Smooth muscle cell of the brain vasculature (primary cell): ENCODE data around the gene CACHD1.
"Not testable (repeated sequence)": the region's sequence is repeated elsewhere in the genome, so short reads cannot be mapped to it uniquely, and the experiment has no call there.

Experiments
- DNase-seq: peaks from one replicate; pipeline ENCODE4 v3.0.0-alpha.2; 2012; ENCODE audit warnings: low read depth, low spot score

Gene CACHD1

DNA sequence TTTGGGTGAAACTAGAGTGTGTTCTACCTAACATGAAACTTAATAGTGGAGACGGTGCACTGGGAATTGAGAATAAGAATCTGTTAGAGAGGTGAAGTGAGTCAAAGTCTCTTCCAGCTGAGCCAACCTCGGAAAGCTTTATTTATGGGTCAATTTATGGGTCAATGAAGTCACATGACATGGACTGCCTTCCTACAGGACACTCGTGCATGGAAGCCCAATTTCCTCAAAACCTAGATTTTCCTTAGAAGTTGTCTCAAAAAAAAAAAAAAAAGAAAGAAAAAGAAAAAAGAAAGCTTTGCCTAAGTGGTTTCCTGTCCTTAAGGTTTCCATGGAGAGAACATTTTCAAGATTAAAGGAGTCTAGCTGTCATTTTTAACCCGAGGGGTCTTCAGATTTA is 26.7 kb downstream of the CACHD1 start:
- no peak for DNase-seq

GRCh38 chr1:64497088-64497883 is 27.4 kb downstream of the CACHD1 start:
- no peak for DNase-seq

DNA sequence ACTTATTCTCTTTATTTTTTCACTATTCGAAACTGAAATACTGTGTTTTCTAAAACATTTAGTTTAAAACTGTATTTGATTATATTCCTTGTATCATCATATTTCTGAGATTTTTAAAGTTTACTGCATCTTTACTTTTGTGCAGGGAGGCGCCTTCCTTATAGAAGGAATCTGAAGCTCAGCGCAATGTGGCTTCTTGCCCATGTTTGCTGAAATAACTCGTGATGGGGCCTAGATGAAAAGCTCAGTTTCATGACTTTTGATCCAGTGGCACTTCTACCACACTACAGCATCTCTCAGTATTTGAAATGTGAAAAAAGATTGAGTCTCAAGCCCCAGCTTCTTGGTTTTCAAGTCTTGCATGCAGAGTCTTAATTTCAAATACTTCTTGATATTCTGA is 28.4 kb downstream of the CACHD1 start:
- DNase-seq = no peak

DNA sequence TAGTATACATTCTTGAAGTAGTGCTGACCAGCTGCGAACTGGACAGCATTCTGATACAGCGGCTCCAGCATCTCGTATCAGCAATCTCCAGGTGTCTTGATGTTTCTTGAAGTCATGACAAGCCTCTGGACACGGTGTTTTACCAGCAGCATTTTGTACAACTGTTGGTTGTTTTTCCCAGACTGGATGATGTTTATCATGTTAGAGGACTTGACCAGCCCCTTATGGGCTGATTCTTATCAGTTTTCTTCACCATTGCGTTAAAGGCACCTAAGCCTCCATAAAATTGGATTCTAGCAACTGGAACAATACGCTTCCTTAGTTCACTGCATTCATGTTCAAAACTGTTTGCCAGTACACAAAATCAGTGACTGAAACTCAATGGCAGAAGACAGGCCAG is 29.1 kb downstream of the CACHD1 start:
- DNase-seq = no peak

GRCh38 chr1:64499966-64500365 is 30.0 kb downstream of the CACHD1 start:
- DNase-seq = no peak

- DNase-seq = no peak
Observed at GRCh38 chr1:64502083-64502482, 32.2 kb downstream of the CACHD1 start.

GRCh38 chr1:64502931-64503330 is 33.0 kb downstream of the CACHD1 start:
- DNase-seq = no peak

- DNase-seq = no peak
Observed at GRCh38 chr1:64505232-64505943, 35.5 kb downstream of the CACHD1 start.

- DNase-seq = no peak
Observed at GRCh38 chr1:64505944-64506655, 36.2 kb downstream of the CACHD1 start.

GRCh38 chr1:64508629-64509028 is 38.7 kb downstream of the CACHD1 start:
- no peak for DNase-seq

DNA sequence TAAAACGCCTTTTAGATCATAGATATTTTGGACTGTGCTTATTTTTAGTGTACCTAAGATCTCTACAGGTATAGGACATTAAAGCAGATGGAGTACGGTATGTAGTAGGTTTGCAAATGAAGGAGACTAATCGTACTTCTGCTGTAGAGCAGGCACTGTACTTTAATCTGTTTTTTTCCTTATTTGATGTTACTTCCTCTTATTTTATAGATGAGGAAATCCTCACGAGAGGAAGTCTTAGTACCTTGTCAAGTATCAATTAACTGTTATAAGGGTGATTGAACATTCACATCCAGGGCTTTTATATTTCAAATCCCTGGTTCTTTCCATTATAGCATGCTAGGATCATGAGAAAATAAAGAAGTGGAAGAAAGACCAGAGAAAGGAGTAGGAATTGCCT is 41.1 kb downstream of the CACHD1 start:
- DNase-seq = no peak

GRCh38 chr1:64512206-64512605 is 42.3 kb downstream of the CACHD1 start:
- not testable (repeated sequence) for DNase-seq

DNA sequence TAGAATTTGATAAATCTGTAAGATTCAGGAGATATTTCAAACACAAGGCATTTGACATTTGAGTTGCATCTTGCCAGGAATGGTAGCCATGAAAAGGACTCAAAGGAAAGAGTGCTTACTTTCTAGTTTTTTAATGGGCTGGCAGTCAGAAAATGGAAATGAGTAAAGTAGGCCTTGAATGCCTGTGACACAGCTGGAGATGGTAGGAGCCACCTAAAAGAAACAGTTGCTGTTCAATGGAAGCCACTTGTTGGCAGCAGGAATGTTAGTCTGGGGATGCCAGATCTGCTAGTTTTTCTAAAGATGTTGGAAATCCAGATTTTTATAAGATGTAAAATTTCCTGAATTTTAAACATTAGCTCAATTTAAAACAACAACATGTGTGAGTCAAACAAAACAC is 43.6 kb downstream of the CACHD1 start:
- DNase-seq = no peak

GRCh38 chr1:64514197-64514765 is 44.4 kb downstream of the CACHD1 start:
- DNase-seq = no peak

- DNase-seq = no peak
Observed at GRCh38 chr1:64515427-64515826, 45.5 kb downstream of the CACHD1 start.

DNA sequence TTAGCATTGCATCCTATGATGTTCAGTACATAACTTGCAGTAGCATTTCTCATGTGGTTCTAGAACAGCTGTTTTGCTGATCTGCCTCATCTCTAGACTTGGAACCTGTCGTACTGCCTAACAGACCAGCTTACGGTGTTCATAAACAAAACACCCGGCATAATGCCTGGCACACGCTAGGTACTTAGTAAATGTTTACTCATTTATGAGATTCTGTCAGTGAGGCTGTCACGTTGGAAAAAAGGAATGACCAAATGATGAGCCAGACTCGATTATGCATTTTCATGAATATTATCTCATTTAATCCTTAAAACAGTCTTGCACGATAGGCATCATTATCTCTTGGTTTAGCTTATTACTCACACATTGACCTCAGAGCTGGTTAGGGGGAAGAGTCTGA is 46.4 kb downstream of the CACHD1 start:
- DNase-seq = no peak

- DNase-seq = no peak
Observed at GRCh38 chr1:64516803-64517568, 47.1 kb downstream of the CACHD1 start.

DNA sequence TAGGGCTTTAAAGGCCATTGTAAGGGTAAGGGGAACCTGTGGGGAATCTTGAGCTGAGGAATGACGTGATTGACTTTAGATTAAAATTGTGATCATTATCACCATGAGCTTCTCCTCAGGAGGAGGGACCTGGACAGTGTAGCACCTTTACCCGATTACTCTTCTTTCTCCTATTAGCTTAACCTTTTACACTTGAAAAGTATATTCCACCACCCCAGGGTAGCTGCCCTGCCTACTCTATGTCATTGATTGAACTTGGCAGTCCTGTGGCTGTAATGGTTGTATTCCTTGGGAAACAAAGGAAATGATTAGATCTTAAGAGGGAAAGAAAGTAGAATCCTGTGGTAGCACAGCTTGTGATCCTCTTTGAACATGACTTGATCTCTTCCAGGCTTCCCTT is 47.7 kb downstream of the CACHD1 start:
- no peak for DNase-seq

- no peak for DNase-seq
Observed at GRCh38 chr1:64518692-64519481, 49.0 kb downstream of the CACHD1 start.

DNA sequence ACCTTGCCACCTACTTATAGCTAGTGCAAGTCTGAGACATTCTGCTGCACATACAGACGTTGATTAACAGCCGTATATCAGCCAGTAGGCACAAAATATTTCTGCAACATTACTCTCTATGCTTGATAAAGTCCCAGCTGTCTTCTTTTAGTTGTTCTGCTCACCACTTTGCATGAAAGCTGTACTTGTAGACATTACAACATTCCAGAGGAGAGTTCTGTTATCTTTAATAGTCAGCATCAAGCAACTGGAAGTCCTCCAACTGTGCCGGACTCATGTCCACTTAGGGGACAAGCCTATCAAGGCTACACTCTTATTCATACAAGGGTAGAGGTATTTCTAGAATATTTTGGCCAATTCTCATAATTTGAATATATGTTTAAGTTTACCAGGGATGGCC is 50.0 kb downstream of the CACHD1 start:
- no peak for DNase-seq

- no peak for DNase-seq
Observed at GRCh38 chr1:64522740-64523139, 52.8 kb downstream of the CACHD1 start.
